ENCODE results near the gene FLNC.

FLNC gene

GRCh38 chr7:128831178-128831993 lies 1.2 kb downstream of the FLNC start:
- no peak for DNase-seq (ENCODE audit: low read depth in 2 of 2)

DNA sequence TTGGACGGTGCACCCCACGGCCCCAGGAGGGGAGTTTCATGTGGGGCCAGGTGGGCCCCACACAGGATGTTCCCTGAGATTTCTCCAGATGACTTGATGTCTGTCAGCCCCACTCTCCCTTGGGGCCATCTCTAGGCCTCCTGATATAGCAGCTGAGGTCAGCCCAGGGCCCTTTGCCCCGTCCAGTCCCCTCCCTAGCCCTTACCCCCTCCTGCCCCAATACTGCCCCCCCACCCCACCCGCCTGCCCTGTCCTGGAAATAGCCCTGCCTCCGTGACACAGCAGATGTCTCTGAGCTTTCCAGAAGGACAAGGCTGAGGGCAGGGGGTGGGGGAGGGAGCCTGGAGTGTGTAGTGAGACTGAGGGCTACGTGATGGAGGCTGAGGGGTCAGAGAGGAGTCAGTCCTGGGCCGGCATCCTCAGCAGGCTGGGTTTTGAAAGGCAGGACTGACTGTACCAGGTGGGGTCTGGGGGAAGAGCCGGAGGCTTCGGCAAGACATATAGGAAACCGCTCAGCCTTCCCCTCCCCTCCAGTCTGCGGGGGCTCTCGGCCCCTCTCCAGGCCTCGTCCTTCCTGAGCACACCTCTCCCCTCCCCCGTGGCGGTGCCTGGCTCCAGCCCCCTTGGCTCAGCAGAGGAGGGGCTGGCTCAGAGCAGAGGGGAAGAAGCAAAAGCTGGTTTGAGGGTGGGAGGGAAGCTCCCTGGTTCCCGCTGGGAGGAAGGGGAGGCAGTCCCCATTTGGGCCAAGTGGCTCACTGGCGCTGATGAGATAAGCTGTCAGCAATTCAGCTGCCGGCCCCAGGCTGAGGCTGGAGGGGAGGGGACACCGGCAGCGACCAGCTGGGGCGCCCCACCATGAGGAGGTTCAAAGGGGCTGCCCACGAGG lies 2.0 kb downstream of the FLNC start:
- DNase-seq (ENCODE audit: low read depth in 2 of 2) = no peak

GRCh38 chr7:128832880-128833147 lies 2.6 kb downstream of the FLNC start:
- no peak for DNase-seq (ENCODE audit: low read depth in 2 of 2)

GRCh38 chr7:128833148-128833945 lies 3.1 kb downstream of the FLNC start:
- no peak for DNase-seq (ENCODE audit: low read depth in 2 of 2)

GRCh38 chr7:128833946-128834325 lies 3.7 kb downstream of the FLNC start:
- no peak for DNase-seq (ENCODE audit: low read depth in 2 of 2)

- DNase-seq (ENCODE audit: low read depth in 2 of 2) = no peak
Measured at GRCh38 chr7:128835231-128835751, 5.1 kb downstream of the FLNC start.

DNA sequence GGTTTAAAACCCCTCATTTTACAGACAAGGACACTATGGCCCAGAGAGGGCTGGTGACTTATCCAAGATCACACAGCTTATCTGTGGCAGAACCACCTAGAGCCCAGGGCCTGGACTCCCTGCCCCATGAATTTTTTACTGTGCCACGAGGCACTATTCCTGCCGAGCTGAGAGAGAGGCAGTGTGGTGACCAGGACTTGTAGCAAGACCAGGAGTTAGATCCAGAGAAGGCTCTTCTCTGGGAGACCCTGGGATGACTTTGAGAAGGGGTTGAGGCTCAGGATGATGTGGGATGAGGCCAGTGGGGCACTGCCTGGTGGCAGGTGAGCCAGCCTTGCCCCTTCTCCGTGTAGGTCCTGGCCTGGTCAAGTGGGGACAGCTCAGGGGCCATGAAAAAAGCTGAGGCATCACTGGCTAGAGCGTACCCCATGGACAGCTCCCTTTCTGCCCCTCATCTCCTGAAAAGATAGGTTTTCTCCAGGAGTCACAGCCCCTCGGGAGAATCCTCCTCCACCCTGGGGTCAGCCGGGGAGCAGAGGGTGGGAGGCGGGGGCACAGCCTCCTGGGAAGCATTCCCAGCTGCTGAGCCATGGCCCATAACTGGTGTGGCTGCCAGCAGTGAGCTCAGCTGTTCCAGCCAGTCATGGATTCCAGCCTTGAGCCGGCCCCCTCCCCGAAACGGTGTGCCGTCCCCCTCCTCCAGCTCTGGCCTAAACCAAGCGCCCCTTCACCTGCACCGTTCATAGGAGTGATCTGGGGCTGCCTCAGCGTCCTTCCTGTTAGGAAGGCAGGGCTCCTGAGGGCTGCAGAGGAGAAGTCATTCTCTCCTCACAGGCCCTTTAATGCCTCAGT lies 5.8 kb downstream of the FLNC start:
- DNase-seq (ENCODE audit: low read depth in 2 of 2) = no peak

GRCh38 chr7:128836729-128837348 lies 6.6 kb downstream of the FLNC start:
- no peak for DNase-seq (ENCODE audit: low read depth in 2 of 2)

GRCh38 chr7:128837521-128837921 lies 7.3 kb downstream of the FLNC start:
- DNase-seq (ENCODE audit: low read depth in 2 of 2) = no peak

DNA sequence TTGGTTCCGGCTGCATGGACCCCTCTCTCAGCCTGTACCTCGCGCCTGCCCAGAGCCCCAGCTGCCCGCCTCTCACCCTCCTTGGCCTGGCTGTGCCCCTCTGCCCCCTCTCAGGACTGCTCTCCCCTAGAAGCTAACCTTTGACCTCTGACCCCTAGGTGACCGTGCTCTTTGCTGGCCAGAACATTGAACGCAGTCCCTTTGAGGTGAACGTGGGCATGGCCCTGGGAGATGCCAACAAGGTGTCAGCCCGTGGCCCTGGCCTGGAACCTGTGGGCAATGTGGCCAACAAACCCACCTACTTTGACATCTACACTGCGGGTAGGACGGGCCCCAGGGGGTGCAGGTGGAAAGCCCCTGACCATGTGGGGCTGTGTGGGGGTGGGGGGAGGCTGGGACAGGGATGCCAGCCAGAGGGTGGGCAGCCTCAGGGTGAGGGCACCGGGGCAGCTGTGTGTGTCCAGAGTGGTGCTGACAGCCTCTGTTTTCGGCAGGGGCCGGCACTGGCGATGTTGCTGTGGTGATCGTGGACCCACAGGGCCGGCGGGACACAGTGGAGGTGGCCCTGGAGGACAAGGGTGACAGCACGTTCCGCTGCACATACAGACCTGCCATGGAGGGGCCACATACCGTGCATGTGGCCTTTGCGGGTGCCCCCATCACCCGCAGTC lies 8.0 kb downstream of the FLNC start:
- DNase-seq (ENCODE audit: low read depth in 2 of 2) = no peak

DNA sequence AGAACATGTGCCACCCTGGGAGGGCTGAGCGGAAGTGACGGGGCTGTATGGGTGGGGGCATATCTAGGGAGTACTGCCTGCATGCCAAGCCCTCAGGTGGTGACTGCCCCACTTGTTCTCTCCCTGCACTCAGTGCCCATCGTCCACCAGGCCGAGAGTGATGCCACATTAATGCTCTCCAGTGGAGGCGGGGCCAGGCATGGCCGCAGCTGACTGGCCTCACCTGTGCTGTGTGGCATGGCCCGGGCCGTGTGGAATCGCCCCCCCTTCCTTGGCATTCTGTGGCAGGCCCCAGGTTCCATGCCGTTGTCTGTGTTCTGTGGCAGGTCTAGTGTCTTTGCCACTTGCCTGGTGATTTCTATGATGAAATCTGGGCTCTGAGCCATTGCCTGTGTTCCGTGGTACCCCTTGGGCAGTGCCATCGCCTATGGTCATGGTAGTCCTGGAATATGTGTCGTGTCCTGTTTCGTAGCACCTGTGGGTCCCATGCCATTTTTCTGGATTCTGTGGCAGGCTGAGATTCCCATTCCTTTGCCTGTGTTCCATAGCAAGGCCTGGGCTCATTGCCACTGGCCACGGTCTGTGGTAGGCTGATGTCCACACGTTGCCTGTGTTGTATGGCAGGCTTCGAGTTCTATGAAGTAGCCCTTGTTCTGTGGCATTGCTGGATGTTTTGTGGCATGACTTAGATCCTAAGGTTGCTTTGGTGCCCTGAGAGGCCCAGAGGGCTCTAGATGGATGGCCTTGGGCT lies 8.9 kb downstream of the FLNC start:
- no peak for DNase-seq (ENCODE audit: low read depth in 2 of 2)

DNA sequence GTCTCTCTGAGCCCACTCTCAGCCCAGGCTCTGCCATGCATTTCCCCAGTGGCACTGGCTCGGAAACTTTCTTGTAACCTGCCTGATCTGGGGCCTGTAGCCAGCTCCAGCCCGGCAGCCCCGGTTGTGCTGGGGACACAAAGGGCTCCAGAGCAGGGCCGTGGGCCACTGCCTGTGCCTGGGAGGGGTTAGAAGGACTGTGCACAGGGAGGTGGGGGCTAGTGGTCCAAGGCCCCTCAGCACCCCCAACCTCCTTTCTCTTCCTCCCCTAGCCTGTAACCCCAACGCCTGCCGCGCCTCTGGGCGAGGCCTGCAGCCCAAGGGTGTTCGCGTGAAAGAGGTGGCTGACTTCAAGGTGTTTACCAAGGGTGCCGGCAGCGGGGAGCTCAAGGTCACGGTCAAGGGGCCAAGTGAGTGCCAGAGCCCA lies 9.6 kb downstream of the FLNC start:
- DNase-seq (ENCODE audit: low read depth in 2 of 2) = no peak

DNA sequence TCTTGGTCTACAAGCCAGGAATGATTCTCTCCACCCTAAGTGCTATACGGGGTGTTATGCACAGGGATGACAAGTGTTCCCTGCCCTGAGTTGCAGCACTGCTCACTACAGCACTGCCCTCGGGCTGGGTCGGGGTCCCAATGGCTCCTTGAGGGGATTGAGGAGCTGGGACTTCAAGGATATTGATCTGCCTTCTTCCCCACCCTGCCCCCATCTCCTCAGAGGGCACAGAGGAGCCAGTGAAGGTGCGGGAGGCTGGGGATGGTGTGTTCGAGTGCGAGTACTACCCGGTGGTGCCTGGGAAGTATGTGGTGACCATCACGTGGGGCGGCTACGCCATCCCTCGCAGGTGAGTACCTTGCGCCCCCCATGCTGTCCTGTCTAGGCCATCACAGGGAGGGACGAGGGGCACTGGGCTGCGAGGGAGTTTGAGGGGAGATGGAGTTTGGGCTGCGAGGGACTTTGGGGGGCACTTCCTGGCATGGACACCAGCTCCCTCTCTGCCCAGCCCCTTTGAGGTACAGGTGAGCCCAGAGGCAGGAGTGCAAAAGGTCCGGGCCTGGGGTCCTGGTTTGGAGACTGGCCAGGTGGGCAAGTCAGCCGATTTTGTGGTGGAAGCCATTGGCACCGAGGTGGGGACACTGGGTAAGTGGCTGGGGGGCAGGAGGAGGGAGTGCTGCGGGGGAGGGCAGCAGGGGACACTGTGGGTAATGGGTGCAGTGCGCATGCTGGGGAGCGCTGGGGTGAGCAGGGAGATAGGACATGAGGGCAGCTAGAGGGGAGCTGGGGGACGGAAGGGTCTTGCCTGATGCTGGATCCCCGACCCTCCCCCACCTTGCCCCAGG lies 10.3 kb downstream of the FLNC start:
- DNase-seq (ENCODE audit: low read depth in 2 of 2) = no peak

DNA sequence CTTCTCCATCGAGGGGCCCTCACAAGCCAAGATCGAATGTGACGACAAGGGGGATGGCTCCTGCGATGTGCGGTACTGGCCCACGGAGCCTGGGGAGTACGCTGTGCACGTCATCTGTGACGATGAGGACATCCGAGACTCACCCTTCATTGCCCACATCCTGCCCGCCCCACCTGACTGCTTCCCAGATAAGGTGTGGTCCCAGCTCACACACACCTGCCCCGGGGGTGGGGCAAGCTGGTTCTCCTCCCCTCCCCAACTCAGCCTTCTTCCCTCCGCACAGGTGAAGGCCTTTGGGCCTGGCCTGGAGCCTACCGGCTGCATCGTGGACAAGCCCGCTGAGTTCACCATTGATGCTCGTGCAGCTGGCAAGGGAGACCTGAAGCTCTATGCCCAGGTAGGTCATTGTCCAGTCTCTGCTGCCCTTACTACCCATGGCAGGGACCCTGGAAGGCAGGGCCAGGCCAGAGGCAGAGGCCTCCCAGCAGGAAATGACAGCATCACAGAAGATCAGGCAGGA lies 11.0 kb downstream of the FLNC start:
- DNase-seq (ENCODE audit: low read depth in 2 of 2) = no peak

DNA sequence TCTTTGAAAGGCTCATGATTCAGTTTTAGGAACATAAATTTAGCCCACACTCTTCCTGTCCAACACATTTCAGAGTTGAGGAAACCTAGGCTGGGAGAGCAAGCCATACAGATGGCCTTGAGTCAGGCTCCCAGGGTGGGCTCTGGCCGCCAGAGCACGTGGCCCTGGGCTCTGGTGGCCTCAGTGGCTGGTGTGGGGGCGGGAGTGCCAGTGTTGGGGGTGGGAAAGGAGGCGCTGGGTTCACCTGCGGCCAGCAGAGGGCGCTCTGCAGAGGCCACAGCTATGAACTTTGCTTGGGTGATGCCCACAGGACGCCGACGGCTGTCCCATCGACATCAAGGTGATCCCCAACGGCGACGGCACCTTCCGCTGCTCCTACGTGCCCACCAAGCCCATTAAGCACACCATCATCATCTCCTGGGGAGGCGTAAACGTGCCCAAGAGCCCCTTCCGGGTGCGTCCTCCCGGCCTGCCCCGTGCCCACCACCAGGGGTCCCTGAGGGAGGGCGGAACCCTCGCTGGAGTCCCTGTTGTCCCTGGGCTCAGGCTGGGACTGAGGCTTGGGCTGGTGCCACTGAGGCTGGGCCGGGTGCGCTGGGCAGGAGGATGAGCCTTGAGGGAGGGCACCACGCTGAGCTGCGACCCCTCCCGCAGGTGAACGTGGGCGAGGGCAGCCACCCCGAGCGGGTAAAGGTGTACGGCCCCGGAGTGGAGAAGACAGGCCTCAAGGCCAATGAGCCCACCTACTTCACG lies 11.9 kb downstream of the FLNC start:
- peak; percentile 34 to 50 for DNase-seq (ENCODE audit: low read depth in 2 of 2)

- DNase-seq (ENCODE audit: low read depth in 2 of 2) = no peak
Measured at GRCh38 chr7:128842674-128843641, 12.8 kb downstream of the FLNC start.
